Endometrial microvascular endothelial cells (primary cell): ENCODE measurements around the gene IFNGR2. TPM values are rescaled to one million over a fixed set of nuclear protein-coding genes. Genes with fewer than 3 reads are reported as not detected.
"Not testable (repeated sequence)": the region's sequence is repeated elsewhere in the genome, so short reads cannot be mapped to it uniquely, and the experiment has no call there.

Source experiments
- in situ Hi-C: cut with HindIII; loops from 2 replicates; pipeline ENCODE4 v1.10.0; 2017; ENCODE audit warnings: low sequenced_read_pairs, low pct_unique_long_range_greater_than_20kb; ENCODE audit errors: inconsistent ontology term
- total RNA-seq: library from RNA; depleted of rRNA; stranded (reverse); fragments of >200 nt; gene quantifications from one replicate; pipeline ENCODE4 v1.2.3, GENCODE V29; 2015; ENCODE audit errors: inconsistent ontology term

The IFNGR2 gene
- total RNA-seq, 1 donor from 2014 or later = 54.6 TPM

GRCh38 chr21:33469183-33469582 lies 66.0 kb downstream of the IFNGR2 start:
- in situ Hi-C loops = not testable (repeated sequence)

- in situ Hi-C loops = no loop called here
Observed at GRCh38 chr21:33470701-33471100, 67.5 kb downstream of the IFNGR2 start.

- in situ Hi-C loops = no loop called here
Observed at GRCh38 chr21:33473344-33473743, 70.1 kb downstream of the IFNGR2 start.

GRCh38 chr21:33477066-33477465 lies 73.9 kb downstream of the IFNGR2 start:
- in situ Hi-C loops = no loop called here

- in situ Hi-C loops = no loop called here
Observed at GRCh38 chr21:33478182-33478581, 75.0 kb downstream of the IFNGR2 start.

- in situ Hi-C loops = no loop called here
Observed at GRCh38 chr21:33478935-33479678, 75.9 kb downstream of the IFNGR2 start.

- in situ Hi-C loops = no loop called here
Observed at GRCh38 chr21:33479679-33480480, 76.7 kb downstream of the IFNGR2 start, which contains the start of gene TMEM50B. TMEM50B (minus strand) TSS chr21:33479974; CDS start chr21:33468885, 11,089 bp downstream.

GRCh38 chr21:33480481-33481103 lies 77.4 kb downstream of the IFNGR2 start:
- in situ Hi-C loops = no loop called here

- in situ Hi-C loops = no loop called here
Observed at GRCh38 chr21:33481314-33481943, 78.2 kb downstream of the IFNGR2 start.

Other genes with a start within 250 kb of the IFNGR2 start
- gene IFNAR2, start 173.5 kb upstream of the IFNGR2 start, total RNA-seq = 20.3 TPM
- 45.9 TPM for gene IL10RB, start 137.0 kb upstream of the IFNGR2 start, total RNA-seq
- gene IFNAR1, start 78.4 kb upstream of the IFNGR2 start, total RNA-seq = 22.2 TPM
- 32.2 TPM for gene TMEM50B, start 76.6 kb downstream of the IFNGR2 start, total RNA-seq
- gene DNAJC28, start 88.3 kb downstream of the IFNGR2 start, total RNA-seq = 1.3 TPM
- 131 TPM for gene GART, start 138.7 kb downstream of the IFNGR2 start, total RNA-seq
- gene SON, start 139.6 kb downstream of the IFNGR2 start, total RNA-seq = 130 TPM
- gene DONSON, start 185.3 kb downstream of the IFNGR2 start, total RNA-seq = 49.7 TPM
- gene CRYZL1, start 238.3 kb downstream of the IFNGR2 start, total RNA-seq = 25.8 TPM
- 54.2 TPM for gene ITSN1, start 239.1 kb downstream of the IFNGR2 start, total RNA-seq